Measurements from ENCODE around the gene ROR1.
"Not testable (repeated sequence)": the region's sequence is repeated elsewhere in the genome, so short reads cannot be mapped to it uniquely, and the experiment has no call there.

Gene ROR1

GRCh38 chr1:64203420-64203819 is 429.6 kb downstream of the ROR1 start, which contains the start of gene UBE2U:
Gene UBE2U (plus strand): TSS chr1:64203623. CDS start chr1:64204051, 428 bp downstream.
- DNase-seq (ENCODE audit: low read depth), result no peak
- H3K4me3 ChIP-seq (ENCODE audit: low read length), result no peak within 1 kb of the TSS
- no peak for TF ChIP-seq CTCF (IDR thresholded peaks at IDR 0.05; ENCODE audit: insufficient read depth, low read depth, low read length, missing control alignments)

- no peak for DNase-seq (ENCODE audit: low read depth)
- no peak overlapping the region for H3K4me3 ChIP-seq (ENCODE audit: low read length)
- no peak for TF ChIP-seq CTCF (IDR thresholded peaks at IDR 0.05; ENCODE audit: insufficient read depth, low read depth, low read length, missing control alignments)
These were observed 435.4 kb downstream of the ROR1 start for GRCh38 chr1:64209221-64209620.

GRCh38 chr1:64212031-64212430 is 438.2 kb downstream of the ROR1 start:
- no peak overlapping the region for H3K4me3 ChIP-seq (ENCODE audit: low read length)
- peak; percentile 9 for DNase-seq (ENCODE audit: low read depth)
- no peak for TF ChIP-seq CTCF (IDR thresholded peaks at IDR 0.05; ENCODE audit: insufficient read depth, low read depth, low read length, missing control alignments)

GRCh38 chr1:64215576-64215975 is 441.8 kb downstream of the ROR1 start:
- no peak for TF ChIP-seq CTCF (IDR thresholded peaks at IDR 0.05; ENCODE audit: insufficient read depth, low read depth, low read length, missing control alignments)
- DNase-seq (ENCODE audit: low read depth), result no peak
- H3K4me3 ChIP-seq (ENCODE audit: low read length), result no peak overlapping the region

- no peak for DNase-seq (ENCODE audit: low read depth)
- no peak for TF ChIP-seq CTCF (IDR thresholded peaks at IDR 0.05; ENCODE audit: insufficient read depth, low read depth, low read length, missing control alignments)
- H3K4me3 ChIP-seq (ENCODE audit: low read length), result no peak overlapping the region
These were observed 446.4 kb downstream of the ROR1 start for GRCh38 chr1:64220241-64220640.

GRCh38 chr1:64223329-64224151 is 449.7 kb downstream of the ROR1 start:
- no peak for TF ChIP-seq CTCF (IDR thresholded peaks at IDR 0.05; ENCODE audit: insufficient read depth, low read depth, low read length, missing control alignments)
- H3K4me3 ChIP-seq (ENCODE audit: low read length), result no peak overlapping the region
- peak; percentile 62 for DNase-seq (ENCODE audit: low read depth)

GRCh38 chr1:64224236-64224635 is 450.4 kb downstream of the ROR1 start:
- not testable (repeated sequence) for DNase-seq (ENCODE audit: low read depth); H3K4me3 ChIP-seq (ENCODE audit: low read length)

Data from epithelial cell of esophagus (primary cell).